Measurements from ENCODE around the gene UNK. TPM values are rescaled to one million over a fixed set of nuclear protein-coding genes. Genes with fewer than 3 reads are reported as not detected.

The UNK gene
- total and polyA plus RNA-seq, 9 of the 15 experiments (the other 6 are each of a cell fraction or from before 2014, with no cell fraction given) = 12.8 to 38.6 (median 24.8) TPM

- CTCF ChIA-PET (ENCODE audit: low intra/inter-chr PET ratio) = interaction anchor here (2.6 kb wide), 1 partner anchor 41 kb away, joined by 16 read pairs; the partner anchor contains the start of gene TRIM65
- H3K36me3 ChIP-seq (ENCODE audit: control insufficient read depth, insufficient read depth, low read length) = peaks cover 12% of the 10 kb centered on the region; the same call in 2 of the 3 replicates
- ATAC-seq (peak; percentile 90), FAIRE-seq (peak; percentile 100), DNase-seq (ENCODE audit: extremely low read depth in 1 of 4, low spot score in 3 of 4) (peak; percentile 91 to 100 (median 95))
- peak within 1 kb of the TSS; percentile 88 for H3K4me3 ChIP-seq
- H3K27me3 ChIP-seq (ENCODE audit: control insufficient read depth in 2 of 2, insufficient read depth in 2 of 2, low read length in 2 of 2) = no peaks in the 10 kb centered on the region
- H3K79me2 ChIP-seq (ENCODE audit: control insufficient read depth, insufficient read depth, low read length) = peaks cover 34% of the 10 kb centered on the region
- H3K9ac ChIP-seq (ENCODE audit: insufficient read depth in 1 of 2, low read depth in 2 of 2, low read length in 2 of 2) = peak within 1 kb of the TSS; percentile 96 to 97
- H3K4me2 ChIP-seq (ENCODE audit: insufficient read depth, low read length) = peak within 1 kb of the TSS; percentile 93
- WGBS (ENCODE audit: insufficient coverage, low coverage, missing lambda C conversion rate) = 1% methylated on average over 47 of the region's 58 CpGs
- peaks cover 31% of the 10 kb centered on the region in 2 experiments for H3K4me1 ChIP-seq (replicated peaks in 1 of 2; ENCODE audit: control insufficient read depth in 2 of 2, insufficient read depth in 2 of 2, low read length in 2 of 2)
- intact Hi-C loops (cut with micrococcal nuclease) (loop anchor here (2.0 to 5.0 kb wide), 2 partner anchors 41 to 73 kb away; partner anchors contain the start of genes TRIM65 and UNK), in situ Hi-C loops (cut with MboI) (no loop called here)
- BruUV-seq (replicated peaks) = no TSS peak
- peak within 1 kb of the TSS; percentile 78 for H2AFZ ChIP-seq (ENCODE audit: low read depth, low read length)
- no peaks in the 10 kb centered on the region for H3K9me3 ChIP-seq (replicated peaks; ENCODE audit: control insufficient read depth, insufficient read depth, low read depth, low read length)
- H3K9me1 ChIP-seq (ENCODE audit: control insufficient read depth, insufficient read depth, low read length) = no peaks in the 10 kb centered on the region
- H3K27ac ChIP-seq (ENCODE audit: extremely low read depth, low read depth, low read length) = peak within 1 kb of the TSS; percentile 93
- no peaks in the 10 kb centered on the region for H4K20me1 ChIP-seq (replicated peaks; ENCODE audit: control insufficient read depth, insufficient read depth, low read length)
- POLR2A ChIA-PET = interaction anchor here (0.6 to 8.2 kb wide), 16 partner anchors 9 to 1119 kb away, joined by 3 to 109 read pairs (median 4); partner anchors contain the start of genes GALK1, UNC13D and UNK
- TF ChIP-seq CREB1 (IDR thresholded peaks at IDR 0.05) = peak; percentile 72
- peak; percentile 80 for TF ChIP-seq CREB1 (CRISPR knock-in tag; IDR thresholded peaks at IDR 0.05)
- TF ChIP-seq GTF2A2 (tag; IDR thresholded peaks at IDR 0.05) = no peak
- no peak; the same call in 1 of the 2 replicates for TF ChIP-seq MITF (IDR thresholded peaks at IDR 0.05)
- TF ChIP-seq FOXJ2 (tag; IDR thresholded peaks at IDR 0.05) = peak; percentile 84
- TF ChIP-seq SRSF9 (IDR thresholded peaks at IDR 0.05; ENCODE audit: borderline replicate concordance, low read depth, low read length) = no peak
- TF ChIP-seq FOXA3 (CRISPR knock-in tag; conservative IDR thresholded peaks at IDR 0.05 in 1 of 2, IDR thresholded peaks at IDR 0.05 in 1 of 2) = peak in 1 of 2 experiments; percentile 71; a peak in 2 of 4 replicates
- no peak for TF ChIP-seq ZNF586 (CRISPR knock-in tag; conservative IDR thresholded peaks at IDR 0.05)
- TF ChIP-seq ZNF695 (CRISPR knock-in tag; IDR thresholded peaks at IDR 0.05) = 0 out of 2 replicates have a peak, but pooled peaks have one; percentile 49
- TF ChIP-seq TARDBP (IDR thresholded peaks at IDR 0.05) = no peak
- no peak for TF ChIP-seq XRCC3 (IDR thresholded peaks at IDR 0.05)
- no peak for TF ChIP-seq CLOCK (CRISPR knock-in tag; IDR thresholded peaks at IDR 0.05; ENCODE audit: borderline replicate concordance)
- no peak; the same call in 1 of the 2 replicates for TF ChIP-seq NFXL1 (CRISPR knock-in tag; IDR thresholded peaks at IDR 0.05)
- peak; percentile 86 for TF ChIP-seq SMAD1 (IDR thresholded peaks at IDR 0.05; ENCODE audit: low read depth, low read length, partially characterized antibody)
- TF ChIP-seq ZNF143 (CRISPR knock-in tag; IDR thresholded peaks at IDR 0.05) = peak; percentile 100
- no peak; the same call in 1 of the 2 replicates for TF ChIP-seq ZBTB12 (CRISPR knock-in tag; IDR thresholded peaks at IDR 0.05)
- TF ChIP-seq NEUROD1 (IDR thresholded peaks at IDR 0.05; ENCODE audit: borderline replicate concordance, low read depth, low read length, partially characterized antibody) = no peak
- no peak for TF ChIP-seq MCM7 (IDR thresholded peaks at IDR 0.05)
Observed at GRCh38 chr17:75855310-75856061, 70.9 kb downstream of the UNK start, which contains the start of gene WBP2. TSS of gene WBP2 (minus strand) at chr17:75855335. CDS start at chr17:75855297, 38 bp downstream.
